NCI-H128 (cell line): ENCODE data around the gene THAP3.

ENCODE experiments used
- DNase-seq: peaks from one replicate; lab custom pipeline; 2025; ENCODE audit not compliant: unreplicated experiment; lab: John Stamatoyannopoulos, UW

THAP3 gene

GRCh38 chr1:6624710-6625583 lies at the start of gene THAP3:
TSS of gene THAP3 (plus strand) at chr1:6624868. CDS start at chr1:6625219, 351 bp downstream.
- DNase-seq, result peak; percentile 74

GRCh38 chr1:6577831-6578525 lies 46.7 kb upstream of the THAP3 start:
- DNase-seq, result no peak

GRCh38 chr1:6578624-6579373 lies 45.9 kb upstream of the THAP3 start:
- no peak for DNase-seq

GRCh38 chr1:6579374-6580118 lies 45.1 kb upstream of the THAP3 start, which contains the start of gene ZBTB48:
TSS of gene ZBTB48 (plus strand) at chr1:6579994. CDS start at chr1:6580610, 616 bp downstream.
- DNase-seq, result peak; percentile 99

- DNase-seq, result no peak
Observed at GRCh38 chr1:6580119-6580592, 44.5 kb upstream of the THAP3 start.

- DNase-seq, result no peak
Observed at GRCh38 chr1:6580593-6581409, 43.9 kb upstream of the THAP3 start.

- no peak for DNase-seq
Observed at GRCh38 chr1:6581561-6582305, 42.9 kb upstream of the THAP3 start.

GRCh38 chr1:6582370-6582769 lies 42.3 kb upstream of the THAP3 start:
- no peak for DNase-seq

GRCh38 chr1:6584126-6585080 lies 40.3 kb upstream of the THAP3 start:
- DNase-seq, result no peak

GRCh38 chr1:6585081-6585722 lies 39.5 kb upstream of the THAP3 start:
- no peak for DNase-seq

GRCh38 chr1:6585841-6586240 lies 38.8 kb upstream of the THAP3 start:
- no peak for DNase-seq

GRCh38 chr1:6586404-6586816 lies 38.3 kb upstream of the THAP3 start:
- no peak for DNase-seq

GRCh38 chr1:6587261-6588005 lies 37.2 kb upstream of the THAP3 start:
- no peak for DNase-seq

GRCh38 chr1:6588128-6588892 lies 36.4 kb upstream of the THAP3 start:
- no peak for DNase-seq

- no peak for DNase-seq
Observed at GRCh38 chr1:6588893-6589520, 35.7 kb upstream of the THAP3 start.
